Measurements from ENCODE around the gene UBQLN1. TPM values are rescaled to one million over a fixed set of nuclear protein-coding genes. Genes with fewer than 3 reads are reported as not detected.
"Not testable (repeated sequence)": the region's sequence is repeated elsewhere in the genome, so short reads cannot be mapped to it uniquely, and the experiment has no call there.

UBQLN1 gene
- total and polyA plus RNA-seq, 2 donors (not counting 1 experiment from before 2014, with no cell fraction given): 49.8 to 101 TPM

DNA sequence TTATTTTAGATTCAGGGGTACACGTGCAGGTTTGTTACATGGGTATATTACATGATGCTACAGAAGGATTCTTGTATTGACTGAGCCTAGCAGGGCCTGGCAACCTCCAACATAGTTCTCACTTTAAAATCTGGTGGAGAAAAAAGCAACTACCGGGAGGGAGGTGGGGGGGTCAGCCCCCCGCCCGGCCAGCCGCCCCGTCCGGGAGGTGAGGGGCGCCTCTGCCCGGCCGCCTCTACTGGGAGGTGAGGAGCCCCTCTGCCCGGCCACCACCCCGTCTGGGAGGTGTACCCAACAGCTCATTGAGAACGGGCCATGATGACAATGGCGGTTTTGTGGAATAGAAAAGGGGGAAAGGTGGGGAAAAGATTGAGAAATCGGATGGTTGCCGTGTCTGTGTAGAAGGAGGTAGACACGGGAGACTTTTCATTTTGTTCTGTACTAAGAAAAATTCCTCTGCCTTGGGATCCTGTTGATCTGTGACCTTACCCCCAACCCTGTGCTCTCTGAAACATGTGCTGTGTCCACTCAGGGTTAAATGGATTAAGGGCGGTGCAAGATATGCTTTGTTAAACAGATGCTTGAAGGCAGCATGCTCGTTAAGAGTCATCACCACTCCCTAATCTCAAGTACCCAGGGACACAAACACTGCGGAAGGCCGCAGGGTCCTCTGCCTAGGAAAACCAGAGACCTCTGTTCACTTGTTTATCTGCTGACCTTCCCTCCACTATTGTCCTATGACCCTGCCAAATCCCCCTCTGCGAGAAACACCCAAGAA lies 21.0 kb upstream of the UBQLN1 start:
- H3K4me2 ChIP-seq (replicated peaks; ENCODE audit: low read depth, low read length, poor library complexity, severe bottlenecking); DNase-seq; H3K27ac Mint-ChIP-seq; H3K4me3 Mint-ChIP-seq; H3K4me1 ChIP-seq (ENCODE audit: control insufficient read depth in 2 of 2, insufficient read depth in 2 of 2, low read length in 2 of 2); H3K9ac ChIP-seq (ENCODE audit: low read length); H3K36me3 ChIP-seq (replicated peaks in 1 of 2; ENCODE audit: control extremely low read depth in 1 of 2, control insufficient read depth in 1 of 2, extremely low read depth in 1 of 2, insufficient read depth in 2 of 2, low read length in 1 of 2); H3K27me3 ChIP-seq (replicated peaks in 1 of 4; ENCODE audit: control extremely low read depth in 1 of 4, control insufficient read depth in 3 of 4, insufficient read depth in 4 of 4, low read length in 3 of 4); intact Hi-C loops (cut with micrococcal nuclease); CTCF ChIA-PET; H4K20me1 ChIP-seq (ENCODE audit: control insufficient read depth, insufficient read depth, low read length, poor library complexity, severe bottlenecking); H3K79me2 ChIP-seq (ENCODE audit: control insufficient read depth, insufficient read depth, low read length); H3K27me3 Mint-ChIP-seq; H3K4me1 Mint-ChIP-seq; H3K4me3 ChIP-seq (ENCODE audit: control extremely low read depth in 1 of 5, extremely low read depth in 1 of 5, insufficient read depth in 1 of 5, low read depth in 2 of 5, low read length in 4 of 5); H3K27ac ChIP-seq (ENCODE audit: low read length in 2 of 2); H2AFZ ChIP-seq (ENCODE audit: insufficient read depth, low read depth, low read length, poor library complexity, severe bottlenecking); ATAC-seq (ENCODE audit: low read depth); H3K9me3 Mint-ChIP-seq (ENCODE audit: insufficient read depth): not testable (repeated sequence)
- no CpG with 5 or more reads among the region's 22 CpGs for WGBS (ENCODE audit: insufficient coverage)
- POLR2A ChIA-PET: interaction anchor here (0.6 kb wide), 1 partner anchor 169 kb away, joined by 3 read pairs; no protein-coding TSS in a partner anchor
- H3K9me3 ChIP-seq (ENCODE audit: control extremely low read depth in 1 of 3, control insufficient read depth in 2 of 3, insufficient read depth in 1 of 3, low read length in 2 of 3): peaks cover 2 to 10% (median 4%) of the 10 kb centered on the region in 3 donors

DNA sequence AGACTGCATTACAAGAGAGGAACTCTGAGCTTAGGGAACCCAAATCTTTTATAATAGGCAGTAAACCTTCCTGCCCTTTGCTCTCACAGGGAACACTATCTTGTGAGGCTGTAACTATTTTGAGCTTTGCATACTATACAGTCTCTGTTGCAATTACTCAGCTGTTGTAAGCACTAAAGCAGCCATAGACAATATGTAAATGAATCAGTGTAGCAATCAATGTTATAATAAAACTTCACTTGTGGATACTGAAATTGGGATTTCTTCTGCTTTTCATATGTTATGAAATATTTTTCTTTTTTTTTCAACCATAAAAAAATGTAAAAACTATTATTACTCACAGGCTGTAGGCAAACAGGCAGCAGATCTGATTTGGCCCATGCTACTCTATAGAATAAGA lies 16.7 kb upstream of the UBQLN1 start:
- peaks cover 9% of the 10 kb centered on the region for H3K27me3 Mint-ChIP-seq
- H3K27me3 ChIP-seq (replicated peaks in 1 of 4; ENCODE audit: control extremely low read depth in 1 of 4, control insufficient read depth in 3 of 4, insufficient read depth in 4 of 4, low read length in 3 of 4): no peaks in the 10 kb centered on the region
- intact Hi-C loops (cut with micrococcal nuclease): no loop called here
- H3K9ac ChIP-seq (ENCODE audit: low read length): no peak overlapping the region
- no peak overlapping the region for H3K4me2 ChIP-seq (replicated peaks; ENCODE audit: low read depth, low read length, poor library complexity, severe bottlenecking)
- ChIA-PET POLR2A (no interaction called here), CTCF (no interaction called here)
- no peaks in the 10 kb centered on the region for H4K20me1 ChIP-seq (ENCODE audit: control insufficient read depth, insufficient read depth, low read length, poor library complexity, severe bottlenecking)
- no peaks in the 10 kb centered on the region for H3K9me3 Mint-ChIP-seq (ENCODE audit: insufficient read depth)
- peaks cover 3 to 12% (median 4%) of the 10 kb centered on the region in 3 donors for H3K9me3 ChIP-seq (ENCODE audit: control extremely low read depth in 1 of 3, control insufficient read depth in 2 of 3, insufficient read depth in 1 of 3, low read length in 2 of 3)
- TF ChIP-seq, protein P1, sequence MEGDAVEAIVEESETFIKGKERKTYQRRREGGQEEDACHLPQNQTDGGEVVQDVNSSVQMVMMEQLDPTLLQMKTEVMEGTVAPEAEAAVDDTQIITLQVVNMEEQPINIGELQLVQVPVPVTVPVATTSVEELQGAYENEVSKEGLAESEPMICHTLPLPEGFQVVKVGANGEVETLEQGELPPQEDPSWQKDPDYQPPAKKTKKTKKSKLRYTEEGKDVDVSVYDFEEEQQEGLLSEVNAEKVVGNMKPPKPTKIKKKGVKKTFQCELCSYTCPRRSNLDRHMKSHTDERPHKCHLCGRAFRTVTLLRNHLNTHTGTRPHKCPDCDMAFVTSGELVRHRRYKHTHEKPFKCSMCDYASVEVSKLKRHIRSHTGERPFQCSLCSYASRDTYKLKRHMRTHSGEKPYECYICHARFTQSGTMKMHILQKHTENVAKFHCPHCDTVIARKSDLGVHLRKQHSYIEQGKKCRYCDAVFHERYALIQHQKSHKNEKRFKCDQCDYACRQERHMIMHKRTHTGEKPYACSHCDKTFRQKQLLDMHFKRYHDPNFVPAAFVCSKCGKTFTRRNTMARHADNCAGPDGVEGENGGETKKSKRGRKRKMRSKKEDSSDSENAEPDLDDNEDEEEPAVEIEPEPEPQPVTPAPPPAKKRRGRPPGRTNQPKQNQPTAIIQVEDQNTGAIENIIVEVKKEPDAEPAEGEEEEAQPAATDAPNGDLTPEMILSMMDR (IDR thresholded peaks at IDR 0.05): no peak
- no peak for TF ChIP-seq EZH2 (IDR thresholded peaks at IDR 0.05; ENCODE audit: borderline replicate concordance, insufficient read depth, low read depth, low read length, poor library complexity, severe bottlenecking)
- DNase-seq (no peak), ATAC-seq (ENCODE audit: low read depth) (no peak)
- no peaks in the 10 kb centered on the region for H3K79me2 ChIP-seq (ENCODE audit: control insufficient read depth, insufficient read depth, low read length)
- no peak overlapping the region for H3K27ac Mint-ChIP-seq
- H3K4me3 Mint-ChIP-seq: no peak overlapping the region
- H3K4me3 ChIP-seq (ENCODE audit: control extremely low read depth in 1 of 5, extremely low read depth in 1 of 5, insufficient read depth in 1 of 5, low read depth in 2 of 5, low read length in 4 of 5): no peak overlapping the region
- H2AFZ ChIP-seq (ENCODE audit: insufficient read depth, low read depth, low read length, poor library complexity, severe bottlenecking): no peak overlapping the region
- H3K36me3 ChIP-seq (replicated peaks in 1 of 2; ENCODE audit: control extremely low read depth in 1 of 2, control insufficient read depth in 1 of 2, extremely low read depth in 1 of 2, insufficient read depth in 2 of 2, low read length in 1 of 2): no peaks in the 10 kb centered on the region
- no peaks in the 10 kb centered on the region for H3K4me1 ChIP-seq (ENCODE audit: control insufficient read depth in 2 of 2, insufficient read depth in 2 of 2, low read length in 2 of 2)
- H3K27ac ChIP-seq (ENCODE audit: low read length in 2 of 2): no peak overlapping the region
- H3K4me1 Mint-ChIP-seq: no peaks in the 10 kb centered on the region

Measured in B cell (primary cell).